GM10248 (cell line): Measurements from ENCODE around the gene SLC66A2.

ENCODE experiments used
- CTCF ChIA-PET: fragments of 300-600 bp; sonication (Branson Sonifier 250); formaldehyde crosslinking; extraction: SDS; loops from one replicate; lab custom pipeline; 2021; ENCODE audit warnings: antibody characterized with exemption; lab: Yijun Ruan, JAX
- POLR2A ChIA-PET: fragments of 350-650 bp; sonication (Branson Sonifier 250); formaldehyde crosslinking; extraction: SDS; loops from one replicate; lab custom pipeline; 2020; ENCODE audit warnings: antibody characterized with exemption; lab: Yijun Ruan, JAX
- DNase-seq: peaks from one replicate; pipeline ENCODE4 v3.0.0; 2012; ENCODE audit errors: extremely low spot score
- CTCF ChIP-seq: IDR thresholded peaks from 2 replicates; pipeline ENCODE4 v1.5.1; 2012; ENCODE audit warnings: mild to moderate bottlenecking, low read depth; ENCODE audit errors: extremely low read depth, missing control alignments, control extremely low read depth

SLC66A2 gene

GRCh38 chr18:79914614-79915160, 36.8 kb downstream of the SLC66A2 start:
- POLR2A ChIA-PET: no interaction called here
- CTCF ChIA-PET: no interaction called here
- no peak for TF ChIP-seq CTCF
- no peak for DNase-seq

GRCh38 chr18:79912994-79913831, 38.2 kb downstream of the SLC66A2 start:
- DNase-seq: no peak
- ChIA-PET POLR2A (no interaction called here), CTCF (no interaction called here)
- TF ChIP-seq CTCF: no peak

GRCh38 chr18:79912409-79912991, 39.0 kb downstream of the SLC66A2 start:
- POLR2A ChIA-PET: no interaction called here
- TF ChIP-seq CTCF: no peak
- CTCF ChIA-PET: no interaction called here
- DNase-seq: no peak

- DNase-seq: no peak
- CTCF ChIA-PET: no interaction called here
- POLR2A ChIA-PET: no interaction called here
- TF ChIP-seq CTCF: no peak
Observed at GRCh38 chr18:79911344-79912270, 39.8 kb downstream of the SLC66A2 start.

GRCh38 chr18:79910563-79911343, 40.7 kb downstream of the SLC66A2 start:
- no peak for TF ChIP-seq CTCF
- DNase-seq: no peak
- POLR2A ChIA-PET: no interaction called here
- CTCF ChIA-PET: no interaction called here
